Nephron progenitor cell (in vitro differentiated cells): ENCODE measurements around the gene TJAP1.

ENCODE experiments used
- DNase-seq: peaks from one replicate; pipeline ENCODE4 v3.0.0; 2021
- H3K27ac Mint-ChIP-seq: 2 replicates; pipeline ENCODE4 v1.8.0; 2021; ENCODE audit warnings: mild to moderate bottlenecking, moderate library complexity, mixed read lengths
- H3K27me3 Mint-ChIP-seq: 2 replicates; pipeline ENCODE4 v1.8.0; 2021; ENCODE audit warnings: mild to moderate bottlenecking, low read depth, mixed read lengths; ENCODE audit not compliant: poor library complexity
- H3K36me3 Mint-ChIP-seq: 2 replicates; pipeline ENCODE4 v1.8.0; 2021; ENCODE audit warnings: low read depth, mixed read lengths
- H3K4me1 Mint-ChIP-seq: 2 replicates; pipeline ENCODE4 v1.8.0; 2021; ENCODE audit warnings: mixed read lengths
- H3K4me3 Mint-ChIP-seq: 2 replicates; pipeline ENCODE4 v1.8.0; 2021; ENCODE audit warnings: mild to moderate bottlenecking, moderate library complexity, mixed read lengths
- H3K9me3 Mint-ChIP-seq: 2 replicates; pipeline ENCODE4 v1.8.0; 2021; ENCODE audit warnings: mild to moderate bottlenecking, moderate library complexity, mixed read lengths
- TF ChIP-seq, protein P1 (sequence below): fragments of 200-600 bp; sonication (generic); IDR thresholded peaks from 2 replicates; pipeline ENCODE4 v1.5.0; 2021; ENCODE audit warnings: antibody characterized with exemption

The TJAP1 gene

DNA sequence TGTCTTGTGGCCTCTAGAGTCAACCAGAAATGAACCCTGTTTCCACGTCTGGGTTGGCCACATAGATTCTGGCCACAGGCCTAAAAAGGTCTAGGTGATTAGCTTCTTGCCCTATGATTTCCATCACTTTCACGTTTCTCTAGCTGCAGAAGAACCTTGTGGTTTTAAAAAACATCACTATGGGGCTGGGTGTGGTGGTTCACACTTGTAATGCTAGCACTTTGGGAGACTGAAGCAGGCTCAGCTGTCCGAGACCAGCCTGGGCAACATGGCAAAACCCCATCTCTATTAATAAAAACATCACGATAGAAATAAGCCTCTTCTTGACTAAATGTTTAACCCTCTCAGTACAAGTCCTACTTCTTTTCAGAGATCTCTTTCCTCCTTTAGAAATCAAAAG lies 67.1 kb downstream of the TJAP1 start:
- H3K4me1 Mint-ChIP-seq = peaks cover 7% of the 10 kb centered on the region
- H3K36me3 Mint-ChIP-seq = peaks cover 70% of the 10 kb centered on the region
- H3K4me3 Mint-ChIP-seq = no peak overlapping the region
- H3K27ac Mint-ChIP-seq = no peak overlapping the region
- no peaks in the 10 kb centered on the region for H3K27me3 Mint-ChIP-seq
- TF ChIP-seq, protein P1, sequence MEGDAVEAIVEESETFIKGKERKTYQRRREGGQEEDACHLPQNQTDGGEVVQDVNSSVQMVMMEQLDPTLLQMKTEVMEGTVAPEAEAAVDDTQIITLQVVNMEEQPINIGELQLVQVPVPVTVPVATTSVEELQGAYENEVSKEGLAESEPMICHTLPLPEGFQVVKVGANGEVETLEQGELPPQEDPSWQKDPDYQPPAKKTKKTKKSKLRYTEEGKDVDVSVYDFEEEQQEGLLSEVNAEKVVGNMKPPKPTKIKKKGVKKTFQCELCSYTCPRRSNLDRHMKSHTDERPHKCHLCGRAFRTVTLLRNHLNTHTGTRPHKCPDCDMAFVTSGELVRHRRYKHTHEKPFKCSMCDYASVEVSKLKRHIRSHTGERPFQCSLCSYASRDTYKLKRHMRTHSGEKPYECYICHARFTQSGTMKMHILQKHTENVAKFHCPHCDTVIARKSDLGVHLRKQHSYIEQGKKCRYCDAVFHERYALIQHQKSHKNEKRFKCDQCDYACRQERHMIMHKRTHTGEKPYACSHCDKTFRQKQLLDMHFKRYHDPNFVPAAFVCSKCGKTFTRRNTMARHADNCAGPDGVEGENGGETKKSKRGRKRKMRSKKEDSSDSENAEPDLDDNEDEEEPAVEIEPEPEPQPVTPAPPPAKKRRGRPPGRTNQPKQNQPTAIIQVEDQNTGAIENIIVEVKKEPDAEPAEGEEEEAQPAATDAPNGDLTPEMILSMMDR = no peak
- H3K9me3 Mint-ChIP-seq = no peaks in the 10 kb centered on the region
- DNase-seq = no peak

DNA sequence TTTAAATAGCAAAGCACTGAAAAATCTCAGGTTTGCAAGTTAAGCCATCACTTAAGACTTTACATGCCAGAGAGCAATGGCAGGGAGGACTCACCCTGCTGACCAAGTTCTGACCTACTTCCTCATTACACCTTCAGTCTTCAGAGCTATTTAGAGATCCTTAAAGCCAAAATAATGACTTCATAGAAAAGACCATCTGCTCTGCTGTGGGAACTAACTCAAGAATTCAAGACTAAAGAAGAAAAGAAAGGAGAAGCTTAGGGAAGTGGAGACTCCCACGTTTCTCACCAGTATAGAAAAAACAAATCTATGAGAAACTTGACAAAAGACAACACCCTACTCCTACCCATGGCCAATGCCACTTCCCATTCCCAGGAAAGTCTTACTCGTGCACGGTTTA lies 69.9 kb downstream of the TJAP1 start:
- TF ChIP-seq, protein P1 = no peak
- H3K4me1 Mint-ChIP-seq = no peaks in the 10 kb centered on the region
- no peak for DNase-seq
- H3K27ac Mint-ChIP-seq = peak overlapping the region; percentile 77
- peaks cover 72% of the 10 kb centered on the region for H3K36me3 Mint-ChIP-seq
- H3K4me3 Mint-ChIP-seq = no peak overlapping the region
- H3K27me3 Mint-ChIP-seq = no peaks in the 10 kb centered on the region
- no peaks in the 10 kb centered on the region for H3K9me3 Mint-ChIP-seq
